Upper lobe of left lung (tissue), 6 donors: ENCODE measurements around the gene GALNT13. TPM values are rescaled to one million over a fixed set of nuclear protein-coding genes. Genes with fewer than 3 reads are reported as not detected.

Source experiments
- ATAC-seq, 2 donors: fragments of 200-7000 bp; cut with Tn5 transposase; one replicate each; pipeline ENCODE4 v1.9.1; 2022; ENCODE audit warnings: mild to moderate bottlenecking in 2 of 2, moderate library complexity in 2 of 2; ENCODE audit not compliant: low FRiP score in 2 of 2
- DNase-seq, 2 donors: peaks; one replicate each; pipeline ENCODE4 v3.0.0-alpha.2; 2019 to 2020
- H3K27ac ChIP-seq, 4 donors: fragments of 200-600 bp; sonication (generic); one replicate each; pipeline ENCODE4 v1.5.1; 2016 to 2019
- H3K27me3 ChIP-seq, 4 donors: fragments of 200-600 bp; sonication (generic); one replicate each; pipeline ENCODE4 v1.5.1; 2017 to 2019
- H3K36me3 ChIP-seq, 4 donors: fragments of 200-600 bp; sonication (generic); one replicate each; pipeline ENCODE4 v1.5.1; 2016 to 2019
- H3K4me1 ChIP-seq, 4 donors: fragments of 200-600 bp; sonication (generic); one replicate each; pipeline ENCODE4 v1.5.1; 2018 to 2019
- H3K4me3 ChIP-seq, 4 donors: fragments of 200-600 bp; sonication (generic); one replicate each; pipeline ENCODE4 v1.5.1; 2017 to 2019; ENCODE audit warnings: mild to moderate bottlenecking in 2 of 4, moderate library complexity in 1 of 4
- H3K9me3 ChIP-seq, 4 donors: fragments of 200-600 bp; sonication (generic); one replicate each; pipeline ENCODE4 v1.5.1; 2018 to 2019
- EP300 ChIP-seq, 4 donors: sonication (generic); formaldehyde crosslinking; IDR thresholded peaks; one replicate each; pipeline ENCODE4 v1.5.1; 2017; ENCODE audit warnings: antibody characterized with exemption in 4 of 4, control low read depth in 2 of 4
- POLR2A ChIP-seq, 4 donors: fragments of 450-650 bp; IDR thresholded peaks; one replicate each; pipeline ENCODE4 v1.5.1; 2016 to 2017; ENCODE audit warnings: antibody characterized with exemption in 4 of 4, mild to moderate bottlenecking in 2 of 4
- POLR2AphosphoS5 ChIP-seq, 2 donors: sonication (generic); formaldehyde crosslinking; IDR thresholded peaks; one replicate each; pipeline ENCODE4 v1.5.1; 2017; ENCODE audit warnings: antibody characterized with exemption in 2 of 2
- WGBS, 2 donors: methylation state at CpG; one replicate each; pipeline ENCODE4 v1.1.5; 2017 to 2018; 5-methylcytosine and 5-hydroxymethylcytosine counted together
- total RNA-seq, 6 donors: library from RNA; depleted of rRNA in 4 of 6; stranded (reverse); fragments of >200 nt in 4 of 6; gene quantifications; one replicate each; pipeline versions ENCODE4 v1.1.0 to v1.2.1, GENCODE V29; 2016 to 2021
- TF ChIP-seq, protein P1 (sequence below), 6 experiments: fragments of 450-650 bp in 4 of 6; fragments of 200-600 bp in 2 of 6; sonication (generic) in 2 of 6; IDR thresholded peaks; one replicate each; pipeline ENCODE4 v1.5.1; 2016 to 2019; ENCODE audit warnings: antibody characterized with exemption in 6 of 6
- donor health status: DM: no; HTN: no; CAD: no; lungs with moderate emphysema.
- donor health status: DM: no; HTN: yes; CAD: no; lungs with severe emphysema.

GALNT13 gene
- total RNA-seq, 6 donors from 2014 or later = 1.6 to 4.1 (median 2.8) TPM

GRCh38 chr2:154439156-154439555 lies 567.4 kb downstream of the GALNT13 start:
- H3K9me3 ChIP-seq = no peaks in the 10 kb centered on the region
- H3K4me3 ChIP-seq = no peak overlapping the region
- no peaks in the 10 kb centered on the region for H3K36me3 ChIP-seq
- DNase-seq (no peak), ATAC-seq (no peak)
- H3K4me1 ChIP-seq = no peaks in the 10 kb centered on the region
- 23 to 24% methylated on average over 2 of the region's 2 CpGs for WGBS, 2 donors
- no peaks in the 10 kb centered on the region for H3K27me3 ChIP-seq
- TF ChIP-seq, protein P1, sequence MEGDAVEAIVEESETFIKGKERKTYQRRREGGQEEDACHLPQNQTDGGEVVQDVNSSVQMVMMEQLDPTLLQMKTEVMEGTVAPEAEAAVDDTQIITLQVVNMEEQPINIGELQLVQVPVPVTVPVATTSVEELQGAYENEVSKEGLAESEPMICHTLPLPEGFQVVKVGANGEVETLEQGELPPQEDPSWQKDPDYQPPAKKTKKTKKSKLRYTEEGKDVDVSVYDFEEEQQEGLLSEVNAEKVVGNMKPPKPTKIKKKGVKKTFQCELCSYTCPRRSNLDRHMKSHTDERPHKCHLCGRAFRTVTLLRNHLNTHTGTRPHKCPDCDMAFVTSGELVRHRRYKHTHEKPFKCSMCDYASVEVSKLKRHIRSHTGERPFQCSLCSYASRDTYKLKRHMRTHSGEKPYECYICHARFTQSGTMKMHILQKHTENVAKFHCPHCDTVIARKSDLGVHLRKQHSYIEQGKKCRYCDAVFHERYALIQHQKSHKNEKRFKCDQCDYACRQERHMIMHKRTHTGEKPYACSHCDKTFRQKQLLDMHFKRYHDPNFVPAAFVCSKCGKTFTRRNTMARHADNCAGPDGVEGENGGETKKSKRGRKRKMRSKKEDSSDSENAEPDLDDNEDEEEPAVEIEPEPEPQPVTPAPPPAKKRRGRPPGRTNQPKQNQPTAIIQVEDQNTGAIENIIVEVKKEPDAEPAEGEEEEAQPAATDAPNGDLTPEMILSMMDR (IDR thresholded peaks at IDR 0.05) = no peak
- TF ChIP-seq POLR2AphosphoS5 (IDR thresholded peaks at IDR 0.05) = no peak
- no peak for TF ChIP-seq POLR2A (IDR thresholded peaks at IDR 0.05)
- TF ChIP-seq EP300 (IDR thresholded peaks at IDR 0.05) = no peak
- no peak overlapping the region for H3K27ac ChIP-seq

GRCh38 chr2:154443919-154444318 lies 572.2 kb downstream of the GALNT13 start:
- Histone ChIP-seq H3K9me3 (no peaks in the 10 kb centered on the region), H3K4me1 (peaks cover 0 to 2% (median 0%) of the 10 kb centered on the region in 4 donors), H3K36me3 (no peaks in the 10 kb centered on the region), H3K4me3 (no peak overlapping the region), H3K27me3 (no peaks in the 10 kb centered on the region), H3K27ac (no peak overlapping the region)
- ATAC-seq (no peak), DNase-seq (no peak)
- TF ChIP-seq, protein P1 (IDR thresholded peaks at IDR 0.05) = no peak
- TF ChIP-seq EP300 (IDR thresholded peaks at IDR 0.05) = no peak

- Histone ChIP-seq H3K4me3 (no peak overlapping the region), H3K4me1 (peaks cover 0 to 2% (median 0%) of the 10 kb centered on the region in 4 donors), H3K9me3 (no peaks in the 10 kb centered on the region), H3K27ac (no peak overlapping the region), H3K36me3 (no peaks in the 10 kb centered on the region), H3K27me3 (no peaks in the 10 kb centered on the region)
- WGBS, 2 donors = 92% methylated on average over 2 of the region's 2 CpGs
- DNase-seq (no peak), ATAC-seq (no peak)
- TF ChIP-seq POLR2AphosphoS5 (IDR thresholded peaks at IDR 0.05) = no peak
- TF ChIP-seq POLR2A (IDR thresholded peaks at IDR 0.05) = no peak
- no peak for TF ChIP-seq EP300 (IDR thresholded peaks at IDR 0.05)
- TF ChIP-seq, protein P1 (IDR thresholded peaks at IDR 0.05) = no peak
Observed at GRCh38 chr2:154446324-154446723, 574.6 kb downstream of the GALNT13 start.

- DNase-seq (no peak), ATAC-seq (no peak)
- Histone ChIP-seq H3K27ac (no peak overlapping the region), H3K4me1 (peaks cover 0 to 2% (median 0%) of the 10 kb centered on the region in 4 donors), H3K36me3 (no peaks in the 10 kb centered on the region), H3K9me3 (no peaks in the 10 kb centered on the region), H3K27me3 (no peaks in the 10 kb centered on the region), H3K4me3 (no peak overlapping the region)
- TF ChIP-seq, protein P1 (IDR thresholded peaks at IDR 0.05) = no peak
- 46 to 48% methylated on average over 2 of the region's 2 CpGs for WGBS, 2 donors
Observed at GRCh38 chr2:154447727-154448418, 576.2 kb downstream of the GALNT13 start.

GRCh38 chr2:154449951-154450658 lies 578.4 kb downstream of the GALNT13 start:
- no peak for DNase-seq
- 69 to 75% methylated on average over 6 of the region's 6 CpGs for WGBS, 2 donors
- Histone ChIP-seq H3K4me1 (peaks cover 0 to 2% (median 0%) of the 10 kb centered on the region in 4 donors), H3K9me3 (no peaks in the 10 kb centered on the region), H3K36me3 (no peaks in the 10 kb centered on the region), H3K4me3 (no peak overlapping the region), H3K27ac (no peak overlapping the region), H3K27me3 (no peaks in the 10 kb centered on the region)
- TF ChIP-seq EP300 (IDR thresholded peaks at IDR 0.05) = no peak
- TF ChIP-seq, protein P1 (IDR thresholded peaks at IDR 0.05) = no peak
- TF ChIP-seq POLR2AphosphoS5 (IDR thresholded peaks at IDR 0.05) = no peak
- no peak for TF ChIP-seq POLR2A (IDR thresholded peaks at IDR 0.05)
- no peak for ATAC-seq
